Measurements from ENCODE around the gene DGKI. TPM values are rescaled to one million over a fixed set of nuclear protein-coding genes. Genes with fewer than 3 reads are reported as not detected.

DGKI gene
- total and polyA plus RNA-seq, 4 donors = 0.01 to 0.37 (median 0.31) TPM

- no peak overlapping the region for H3K9ac ChIP-seq (ENCODE audit: low read depth in 1 of 2, low read length in 2 of 2)
- H3K4me1 ChIP-seq (ENCODE audit: control insufficient read depth in 4 of 4, insufficient read depth in 4 of 4, low read length in 3 of 4) = no peaks in the 10 kb centered on the region
- no peaks in the 10 kb centered on the region for H3K9me3 ChIP-seq (ENCODE audit: control insufficient read depth in 4 of 4, low read length in 3 of 4)
- WGBS = 43% methylated on average over 8 of the region's 8 CpGs
- no peak overlapping the region for H3K27ac ChIP-seq (ENCODE audit: low read depth in 1 of 2, low read length in 2 of 2)
- no peaks in the 10 kb centered on the region for H3K27me3 ChIP-seq (ENCODE audit: control insufficient read depth in 4 of 4, insufficient read depth in 4 of 4, low read length in 3 of 4)
- TF ChIP-seq MAX (IDR thresholded peaks at IDR 0.05) = no peak
- H3K4me3 ChIP-seq (ENCODE audit: low read depth in 1 of 3, low read length in 3 of 3) = no peak overlapping the region
- DNase-seq (ENCODE audit: low spot score) = no peak
- H3K36me3 ChIP-seq (ENCODE audit: control insufficient read depth in 4 of 4, insufficient read depth in 3 of 4, low read depth in 1 of 4, low read length in 3 of 4) = no peaks in the 10 kb centered on the region
Measured at GRCh38 chr7:137820677-137821420, 25.9 kb downstream of the DGKI start.

DNA sequence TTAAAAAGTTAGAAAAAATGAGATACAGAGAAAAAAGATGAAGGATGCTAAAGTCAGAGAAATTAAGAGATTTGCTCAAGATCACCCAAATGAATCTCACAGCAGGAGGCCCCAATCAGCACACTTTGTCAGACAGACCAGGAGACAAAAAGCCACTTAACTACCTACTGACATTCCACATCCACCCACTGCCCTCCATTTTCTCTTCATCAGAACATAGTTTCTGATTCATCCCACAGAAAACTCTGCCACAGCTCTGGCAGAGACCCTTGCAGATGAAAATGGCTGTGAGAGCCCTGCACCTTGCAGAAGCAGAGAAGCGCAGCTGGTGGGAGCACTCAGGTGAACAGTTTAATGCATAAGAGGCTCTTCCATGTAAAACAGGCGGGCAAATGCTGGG is 26.6 kb downstream of the DGKI start:
- Histone ChIP-seq H3K4me1 (ENCODE audit: control insufficient read depth in 4 of 4, insufficient read depth in 4 of 4, low read length in 3 of 4) (no peaks in the 10 kb centered on the region), H3K9me3 (ENCODE audit: control insufficient read depth in 4 of 4, low read length in 3 of 4) (no peaks in the 10 kb centered on the region)
- WGBS = 95% methylated on average over 2 of the region's 2 CpGs

DNA sequence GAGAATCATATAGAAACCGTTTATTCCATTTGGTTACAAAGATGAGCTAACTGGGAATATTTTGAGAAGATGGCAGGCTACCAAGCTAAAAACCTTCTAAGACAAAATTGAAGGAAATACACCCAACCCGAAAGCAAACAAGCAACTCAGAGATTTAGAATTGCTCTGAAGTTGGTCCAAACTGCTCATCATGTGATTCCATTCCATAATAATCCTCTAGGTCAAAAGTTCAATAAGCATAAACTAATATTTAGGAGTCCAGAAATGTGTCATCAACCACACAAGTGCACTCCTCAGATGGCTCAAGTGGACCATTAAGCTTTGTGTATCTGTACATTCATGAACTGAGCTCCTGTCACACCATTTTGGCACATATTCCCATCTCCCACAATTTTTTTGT is 28.7 kb downstream of the DGKI start:
- no peaks in the 10 kb centered on the region for H3K4me1 ChIP-seq (ENCODE audit: control insufficient read depth in 4 of 4, insufficient read depth in 4 of 4, low read length in 3 of 4)
- WGBS = 80% methylated on average over 2 of the region's 2 CpGs

More for the DNA sequence above, 26.6 kb downstream of the DGKI start:
- Histone ChIP-seq H3K36me3 (ENCODE audit: control insufficient read depth in 4 of 4, insufficient read depth in 3 of 4, low read depth in 1 of 4, low read length in 3 of 4) (no peaks in the 10 kb centered on the region), H3K4me3 (ENCODE audit: low read depth in 1 of 3, low read length in 3 of 3) (no peak overlapping the region), H3K27ac (ENCODE audit: low read depth in 1 of 2, low read length in 2 of 2) (no peak overlapping the region), H3K9ac (ENCODE audit: low read depth in 1 of 2, low read length in 2 of 2) (no peak overlapping the region), H3K27me3 (ENCODE audit: control insufficient read depth in 4 of 4, insufficient read depth in 4 of 4, low read length in 3 of 4) (no peaks in the 10 kb centered on the region)
- DNase-seq (ENCODE audit: low spot score) = no peak
- TF ChIP-seq FOXA1 (IDR thresholded peaks at IDR 0.05) (no peak), FOXA2 (IDR thresholded peaks at IDR 0.05) (no peak)

More for the DNA sequence above, 28.7 kb downstream of the DGKI start:
- no peak overlapping the region for H3K27ac ChIP-seq (ENCODE audit: low read depth in 1 of 2, low read length in 2 of 2)
- TF ChIP-seq FOXA1 (IDR thresholded peaks at IDR 0.05) (no peak), HNF4A (conservative IDR thresholded peaks at IDR 0.05) (no peak), HNF4G (IDR thresholded peaks at IDR 0.05) (no peak), JUND (IDR thresholded peaks at IDR 0.05) (no peak), YY1 (IDR thresholded peaks at IDR 0.05) (no peak), NR2F2 (IDR thresholded peaks at IDR 0.05) (no peak), ZBTB33 (IDR thresholded peaks at IDR 0.05) (no peak), FOXA2 (IDR thresholded peaks at IDR 0.05) (no peak), RAD21 (IDR thresholded peaks at IDR 0.05) (no peak), SP1 (IDR thresholded peaks at IDR 0.05) (no peak), EGR1 (IDR thresholded peaks at IDR 0.05; ENCODE audit: low read depth in 2 of 2) (no peak), GABPA (IDR thresholded peaks at IDR 0.05 in 1 of 2, conservative IDR thresholded peaks at IDR 0.05 in 1 of 2) (no peak), MAX (IDR thresholded peaks at IDR 0.05) (no peak)
- TF ChIP-seq, protein P1, sequence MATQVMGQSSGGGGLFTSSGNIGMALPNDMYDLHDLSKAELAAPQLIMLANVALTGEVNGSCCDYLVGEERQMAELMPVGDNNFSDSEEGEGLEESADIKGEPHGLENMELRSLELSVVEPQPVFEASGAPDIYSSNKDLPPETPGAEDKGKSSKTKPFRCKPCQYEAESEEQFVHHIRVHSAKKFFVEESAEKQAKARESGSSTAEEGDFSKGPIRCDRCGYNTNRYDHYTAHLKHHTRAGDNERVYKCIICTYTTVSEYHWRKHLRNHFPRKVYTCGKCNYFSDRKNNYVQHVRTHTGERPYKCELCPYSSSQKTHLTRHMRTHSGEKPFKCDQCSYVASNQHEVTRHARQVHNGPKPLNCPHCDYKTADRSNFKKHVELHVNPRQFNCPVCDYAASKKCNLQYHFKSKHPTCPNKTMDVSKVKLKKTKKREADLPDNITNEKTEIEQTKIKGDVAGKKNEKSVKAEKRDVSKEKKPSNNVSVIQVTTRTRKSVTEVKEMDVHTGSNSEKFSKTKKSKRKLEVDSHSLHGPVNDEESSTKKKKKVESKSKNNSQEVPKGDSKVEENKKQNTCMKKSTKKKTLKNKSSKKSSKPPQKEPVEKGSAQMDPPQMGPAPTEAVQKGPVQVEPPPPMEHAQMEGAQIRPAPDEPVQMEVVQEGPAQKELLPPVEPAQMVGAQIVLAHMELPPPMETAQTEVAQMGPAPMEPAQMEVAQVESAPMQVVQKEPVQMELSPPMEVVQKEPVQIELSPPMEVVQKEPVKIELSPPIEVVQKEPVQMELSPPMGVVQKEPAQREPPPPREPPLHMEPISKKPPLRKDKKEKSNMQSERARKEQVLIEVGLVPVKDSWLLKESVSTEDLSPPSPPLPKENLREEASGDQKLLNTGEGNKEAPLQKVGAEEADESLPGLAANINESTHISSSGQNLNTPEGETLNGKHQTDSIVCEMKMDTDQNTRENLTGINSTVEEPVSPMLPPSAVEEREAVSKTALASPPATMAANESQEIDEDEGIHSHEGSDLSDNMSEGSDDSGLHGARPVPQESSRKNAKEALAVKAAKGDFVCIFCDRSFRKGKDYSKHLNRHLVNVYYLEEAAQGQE (IDR thresholded peaks at IDR 0.05) = no peak
- TF ChIP-seq, protein P2, sequence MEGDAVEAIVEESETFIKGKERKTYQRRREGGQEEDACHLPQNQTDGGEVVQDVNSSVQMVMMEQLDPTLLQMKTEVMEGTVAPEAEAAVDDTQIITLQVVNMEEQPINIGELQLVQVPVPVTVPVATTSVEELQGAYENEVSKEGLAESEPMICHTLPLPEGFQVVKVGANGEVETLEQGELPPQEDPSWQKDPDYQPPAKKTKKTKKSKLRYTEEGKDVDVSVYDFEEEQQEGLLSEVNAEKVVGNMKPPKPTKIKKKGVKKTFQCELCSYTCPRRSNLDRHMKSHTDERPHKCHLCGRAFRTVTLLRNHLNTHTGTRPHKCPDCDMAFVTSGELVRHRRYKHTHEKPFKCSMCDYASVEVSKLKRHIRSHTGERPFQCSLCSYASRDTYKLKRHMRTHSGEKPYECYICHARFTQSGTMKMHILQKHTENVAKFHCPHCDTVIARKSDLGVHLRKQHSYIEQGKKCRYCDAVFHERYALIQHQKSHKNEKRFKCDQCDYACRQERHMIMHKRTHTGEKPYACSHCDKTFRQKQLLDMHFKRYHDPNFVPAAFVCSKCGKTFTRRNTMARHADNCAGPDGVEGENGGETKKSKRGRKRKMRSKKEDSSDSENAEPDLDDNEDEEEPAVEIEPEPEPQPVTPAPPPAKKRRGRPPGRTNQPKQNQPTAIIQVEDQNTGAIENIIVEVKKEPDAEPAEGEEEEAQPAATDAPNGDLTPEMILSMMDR (IDR thresholded peaks at IDR 0.05; ENCODE audit: low read depth, low read length, missing input control) = no peak
- TF ChIP-seq, protein P3, sequence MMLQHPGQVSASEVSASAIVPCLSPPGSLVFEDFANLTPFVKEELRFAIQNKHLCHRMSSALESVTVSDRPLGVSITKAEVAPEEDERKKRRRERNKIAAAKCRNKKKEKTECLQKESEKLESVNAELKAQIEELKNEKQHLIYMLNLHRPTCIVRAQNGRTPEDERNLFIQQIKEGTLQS (IDR thresholded peaks at IDR 0.05) = no peak
- no peak for DNase-seq (ENCODE audit: low spot score)
- no peak overlapping the region for H3K9ac ChIP-seq (ENCODE audit: low read depth in 1 of 2, low read length in 2 of 2)
- H3K4me3 ChIP-seq (ENCODE audit: low read depth in 1 of 3, low read length in 3 of 3) = no peak overlapping the region
- H3K9me3 ChIP-seq (ENCODE audit: control insufficient read depth in 4 of 4, low read length in 3 of 4) = no peaks in the 10 kb centered on the region
- no peaks in the 10 kb centered on the region for H3K36me3 ChIP-seq (ENCODE audit: control insufficient read depth in 4 of 4, insufficient read depth in 3 of 4, low read depth in 1 of 4, low read length in 3 of 4)
- H3K27me3 ChIP-seq (ENCODE audit: control insufficient read depth in 4 of 4, insufficient read depth in 4 of 4, low read length in 3 of 4) = no peaks in the 10 kb centered on the region
